HepG2 (cell line): ENCODE data around the gene MIPEP. TPM values are rescaled to one million over a fixed set of nuclear protein-coding genes. Genes with fewer than 3 reads are reported as not detected.

ENCODE experiments used
- ATAC-seq: fragments of 200-7000 bp; cut with Tn5 transposase; 3 replicates; pipeline ENCODE4 v1.9.1; 2020; ENCODE audit warnings: mild to moderate bottlenecking, moderate library complexity
- BruUV-seq: library from RNA; stranded (reverse); fragments of 400-500 nt; replicated peaks from 2 replicates; lab custom pipeline; 2021; lab: Mats Ljungman, UMichigan
- CTCF ChIA-PET: fragments of 300-600 bp; formaldehyde crosslinking; extraction: SDS; loops from one replicate; lab custom pipeline; 2021; ENCODE audit warnings: low total read pairs, inconsistent platforms, low intra/inter-chr PET ratio; lab: Yijun Ruan, JAX
- POLR2A ChIA-PET: fragments of 350-600 bp; sonication (Branson Sonifier 250); formaldehyde crosslinking; loops from one replicate; lab custom pipeline; 2020; ENCODE audit warnings: antibody characterized with exemption, inconsistent platforms; lab: Yijun Ruan, JAX
- DNase-seq: peaks from one replicate; pipeline ENCODE4 v3.0.0-alpha.2; 2015; ENCODE audit warnings: low spot score
- FAIRE-seq: peaks from 3 replicates; lab custom pipeline; 2011; peaks lifted over from hg19 to GRCh38; lab: Jason Lieb, UNC
- H2AFZ ChIP-seq: one replicate; pipeline ENCODE4 v1.6.1; 2011; ENCODE audit warnings: low read length, inconsistent platforms
- H3K27ac ChIP-seq: fragments of 300-600 bp; 3 replicates; pipeline ENCODE4 v1.8.0; 2011; ENCODE audit warnings: mixed run types, mild to moderate bottlenecking, mixed read lengths, low read length, inconsistent platforms; ENCODE audit not compliant: insufficient read depth; ENCODE audit errors: extremely low read length
- H3K27me3 ChIP-seq, 2 experiments: fragments of 200-600 bp in 1 of 2; 2 replicates in 1 of 2; 3 replicates in 1 of 2; pipeline versions ENCODE4 v1.6.0 to v1.8.0; 2011; ENCODE audit warnings: low read length in 2 of 2, mild to moderate bottlenecking in 2 of 2, moderate library complexity in 2 of 2, inconsistent platforms in 1 of 2; ENCODE audit not compliant: insufficient read depth in 2 of 2, control insufficient read depth in 1 of 2
- H3K36me3 ChIP-seq, 2 experiments: fragments of 200-600 bp in 1 of 2; replicated peaks in 1 of 2; 2 replicates in 1 of 2; 3 replicates in 1 of 2; pipeline versions ENCODE4 v1.5.1 to v1.8.0; 2011; ENCODE audit warnings: low read length in 2 of 2, inconsistent platforms in 1 of 2; ENCODE audit not compliant: insufficient read depth in 2 of 2, control insufficient read depth in 1 of 2
- H3K4me1 ChIP-seq: 2 replicates; pipeline ENCODE4 v1.5.1; 2012; ENCODE audit warnings: low read length, inconsistent platforms; ENCODE audit not compliant: insufficient read depth
- H3K4me2 ChIP-seq: 2 replicates; pipeline ENCODE4 v1.6.0; 2011; ENCODE audit warnings: low read depth, low read length, inconsistent platforms
- H3K4me3 ChIP-seq, 3 experiments: fragments of 200-600 bp in 1 of 3; sonication (generic), shearing (Covaris generic) in 1 of 3; replicated peaks in 1 of 3; 2 replicates each; pipeline ENCODE4 v1.5.1; 2011 to 2016; ENCODE audit warnings: low read length in 3 of 3, inconsistent platforms in 2 of 3, low read depth in 2 of 3, mild to moderate bottlenecking in 2 of 3, control low read depth in 1 of 3, mixed read lengths in 1 of 3; ENCODE audit not compliant: insufficient read depth in 1 of 3
- H3K79me2 ChIP-seq: one replicate; pipeline ENCODE4 v1.6.1; 2011; ENCODE audit warnings: low read length, inconsistent platforms; ENCODE audit not compliant: insufficient read depth
- H3K9ac ChIP-seq: 2 replicates; pipeline ENCODE4 v1.6.0; 2011; ENCODE audit warnings: mild to moderate bottlenecking, low read depth, low read length, inconsistent platforms; ENCODE audit not compliant: insufficient read depth
- H3K9me3 ChIP-seq: 2 replicates; pipeline ENCODE4 v1.5.1; 2012; ENCODE audit warnings: mild to moderate bottlenecking, low read length
- H4K20me1 ChIP-seq: 2 replicates; pipeline ENCODE4 v1.6.0; 2011; ENCODE audit warnings: inconsistent platforms, mild to moderate bottlenecking, low read length, moderate library complexity; ENCODE audit not compliant: insufficient read depth
- BORCS8-MEF2B ChIP-seq: sonication (generic); formaldehyde crosslinking; IDR thresholded peaks from 2 replicates; pipeline ENCODE4 v1.8.0; 2022; ENCODE audit warnings: mild to moderate bottlenecking, missing genetic modification reagents
- GZF1 ChIP-seq: sonication (generic); formaldehyde crosslinking; IDR thresholded peaks from 2 replicates; pipeline ENCODE4 v1.5.1; 2020; ENCODE audit warnings: mild to moderate bottlenecking, missing genetic modification reagents
- NR2F6 ChIP-seq, 2 experiments: IDR thresholded peaks; 2 replicates each; pipeline ENCODE4 v1.6.1; 2016; ENCODE audit warnings: antibody characterized with exemption in 1 of 2, mild to moderate bottlenecking in 1 of 2
- RBAK ChIP-seq: sonication (generic); formaldehyde crosslinking; IDR thresholded peaks from 2 replicates; pipeline ENCODE4 v1.5.1; 2020; ENCODE audit warnings: mild to moderate bottlenecking, missing genetic modification reagents
- ZFP1 ChIP-seq: IDR thresholded peaks from 2 replicates; pipeline ENCODE4 v1.6.1; 2016
- ZNF570 ChIP-seq: sonication (generic); formaldehyde crosslinking; IDR thresholded peaks from 2 replicates; pipeline ENCODE4 v1.4.0; 2020; ENCODE audit warnings: mild to moderate bottlenecking, missing genetic modification reagents, borderline replicate concordance
- WGBS: methylation state at CpG from one replicate; pipeline ENCODE4 v1.1.6; 2017; ENCODE audit warnings: low lambda C conversion rate; 5-methylcytosine and 5-hydroxymethylcytosine counted together
- in situ Hi-C: cut with HindIII; loops from 2 replicates; pipeline ENCODE4 v1.10.0; 2017; ENCODE audit warnings: low pct_unique_long_range_greater_than_20kb; ENCODE audit not compliant: extremely low pct_ligation_motif_present
- intact Hi-C: fragments of 100-400 bp; cut with micrococcal nuclease; formaldehyde crosslinking; loops from one replicate; pipeline ENCODE4 v1.10.0; 2022; ENCODE audit not compliant: unreplicated experiment
- polyA plus RNA-seq, 8 experiments: library from polyadenylated mRNA; depleted of rRNA in 3 of 8; stranded (reverse) in 7 of 8; unstranded in 1 of 8; fragments of >200 nt; fragmentation: Illumina TruSeq in 4 of 8; extraction: Trizol in 4 of 8; gene quantifications; 2 replicates each; pipeline versions ENCODE4 v1.2.1 to v1.2.3, GENCODE V29; 2011 to 2016; ENCODE audit warnings: low read depth in 4 of 8, missing spikeins in 1 of 8, mixed read lengths in 1 of 8; ENCODE audit not compliant: insufficient read depth in 1 of 8
- total RNA-seq, 5 experiments: library from RNA; depleted of rRNA; stranded (reverse); fragments of >200 nt; fragmentation: Illumina TruSeq; extraction: Trizol; gene quantifications; 2 replicates each; pipeline ENCODE4 v1.2.3, GENCODE V29; 2016; ENCODE audit warnings: low read depth in 1 of 5
- TF ChIP-seq, protein P1 (sequence below), 2 experiments: sonication (generic) in 1 of 2; formaldehyde crosslinking in 1 of 2; IDR thresholded peaks; 2 replicates each; pipeline versions ENCODE4 v1.4.0 to v1.6.1; 2016 to 2020; ENCODE audit warnings: borderline replicate concordance in 1 of 2, low read depth in 1 of 2, mild to moderate bottlenecking in 1 of 2, missing genetic modification reagents in 1 of 2
- TF ChIP-seq, protein P2 (sequence below): sonication (generic); formaldehyde crosslinking; IDR thresholded peaks from 2 replicates; pipeline ENCODE4 v1.8.0; 2022; ENCODE audit warnings: mild to moderate bottlenecking, missing genetic modification reagents
- TF ChIP-seq, protein P3 (sequence below): sonication (generic); formaldehyde crosslinking; IDR thresholded peaks from 2 replicates; pipeline ENCODE4 v1.4.0; 2020; ENCODE audit warnings: missing genetic modification reagents, low read depth, mild to moderate bottlenecking, borderline replicate concordance

The MIPEP gene
- total and polyA plus RNA-seq, 2 of the 13 experiments (the other 11 are each of a cell fraction or from before 2014, with no cell fraction given): 9.3 to 24.1 TPM

DNA sequence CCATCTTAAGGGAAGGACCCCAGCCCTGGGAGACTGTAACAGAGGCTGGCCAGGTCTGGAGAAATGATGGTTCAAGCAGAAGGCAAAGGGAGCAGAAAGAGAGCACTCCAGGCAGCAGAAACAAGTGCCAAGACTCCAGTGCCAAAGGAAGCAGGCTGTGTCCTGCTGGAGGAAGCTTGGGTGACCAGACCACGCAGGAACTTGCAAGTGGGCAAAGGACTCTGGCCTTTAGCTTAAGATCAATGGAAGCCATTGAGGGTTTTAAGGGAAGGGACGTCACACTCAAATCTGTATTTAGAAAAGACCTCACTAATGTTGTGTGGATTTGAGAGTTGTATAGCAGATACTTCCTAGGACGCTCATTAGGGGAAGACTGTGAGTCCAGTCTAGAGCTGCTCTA, 95.5 kb downstream of the MIPEP start:
- no peak overlapping the region for H3K4me3 ChIP-seq
- H3K4me1 ChIP-seq: peaks cover 10% of the 10 kb centered on the region
- no peaks in the 10 kb centered on the region for H3K36me3 ChIP-seq
- no TSS peak for BruUV-seq
- 94% methylated on average over 3 of the region's 3 CpGs for WGBS
- TF ChIP-seq, protein P1, sequence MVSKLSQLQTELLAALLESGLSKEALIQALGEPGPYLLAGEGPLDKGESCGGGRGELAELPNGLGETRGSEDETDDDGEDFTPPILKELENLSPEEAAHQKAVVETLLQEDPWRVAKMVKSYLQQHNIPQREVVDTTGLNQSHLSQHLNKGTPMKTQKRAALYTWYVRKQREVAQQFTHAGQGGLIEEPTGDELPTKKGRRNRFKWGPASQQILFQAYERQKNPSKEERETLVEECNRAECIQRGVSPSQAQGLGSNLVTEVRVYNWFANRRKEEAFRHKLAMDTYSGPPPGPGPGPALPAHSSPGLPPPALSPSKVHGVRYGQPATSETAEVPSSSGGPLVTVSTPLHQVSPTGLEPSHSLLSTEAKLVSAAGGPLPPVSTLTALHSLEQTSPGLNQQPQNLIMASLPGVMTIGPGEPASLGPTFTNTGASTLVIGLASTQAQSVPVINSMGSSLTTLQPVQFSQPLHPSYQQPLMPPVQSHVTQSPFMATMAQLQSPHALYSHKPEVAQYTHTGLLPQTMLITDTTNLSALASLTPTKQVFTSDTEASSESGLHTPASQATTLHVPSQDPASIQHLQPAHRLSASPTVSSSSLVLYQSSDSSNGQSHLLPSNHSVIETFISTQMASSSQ (IDR thresholded peaks at IDR 0.05; ENCODE audit: low read depth): no peak
- TF ChIP-seq, protein P1 (CRISPR knock-in tag; IDR thresholded peaks at IDR 0.05; ENCODE audit: borderline replicate concordance): no peak
- no peak for TF ChIP-seq ZNF570 (CRISPR knock-in tag)
- no peak for TF ChIP-seq ZFP1 (CRISPR knock-in tag)
- TF ChIP-seq RBAK (CRISPR knock-in tag): no peak
- TF ChIP-seq, protein P2, sequence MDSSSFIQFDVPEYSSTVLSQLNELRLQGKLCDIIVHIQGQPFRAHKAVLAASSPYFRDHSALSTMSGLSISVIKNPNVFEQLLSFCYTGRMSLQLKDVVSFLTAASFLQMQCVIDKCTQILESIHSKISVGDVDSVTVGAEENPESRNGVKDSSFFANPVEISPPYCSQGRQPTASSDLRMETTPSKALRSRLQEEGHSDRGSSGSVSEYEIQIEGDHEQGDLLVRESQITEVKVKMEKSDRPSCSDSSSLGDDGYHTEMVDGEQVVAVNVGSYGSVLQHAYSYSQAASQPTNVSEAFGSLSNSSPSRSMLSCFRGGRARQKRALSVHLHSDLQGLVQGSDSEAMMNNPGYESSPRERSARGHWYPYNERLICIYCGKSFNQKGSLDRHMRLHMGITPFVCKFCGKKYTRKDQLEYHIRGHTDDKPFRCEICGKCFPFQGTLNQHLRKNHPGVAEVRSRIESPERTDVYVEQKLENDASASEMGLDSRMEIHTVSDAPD (CRISPR knock-in tag): no peak
- TF ChIP-seq GZF1 (CRISPR knock-in tag): no peak
- TF ChIP-seq BORCS8-MEF2B (CRISPR knock-in tag): no peak
- TF ChIP-seq, protein P3, sequence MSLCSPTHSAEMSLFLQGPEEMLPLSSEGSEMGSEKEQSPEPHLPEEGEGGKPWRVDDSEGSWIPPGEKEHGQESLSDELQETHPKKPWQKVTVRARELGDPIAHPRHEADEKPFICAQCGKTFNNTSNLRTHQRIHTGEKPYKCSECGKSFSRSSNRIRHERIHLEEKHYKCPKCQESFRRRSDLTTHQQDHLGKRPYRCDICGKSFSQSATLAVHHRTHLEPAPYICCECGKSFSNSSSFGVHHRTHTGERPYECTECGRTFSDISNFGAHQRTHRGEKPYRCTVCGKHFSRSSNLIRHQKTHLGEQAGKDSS (CRISPR knock-in tag): no peak
- TF ChIP-seq NR2F6 (IDR thresholded peaks at IDR 0.05): no peak
- no peak for TF ChIP-seq NR2F6 (CRISPR knock-in tag; IDR thresholded peaks at IDR 0.05)
- FAIRE-seq (no peak), DNase-seq (no peak), ATAC-seq (no peak)
- no peaks in the 10 kb centered on the region for H3K27me3 ChIP-seq
- ChIA-PET CTCF (no interaction called here), POLR2A (no interaction called here)
- in situ Hi-C loops (no loop called here), intact Hi-C loops (no loop called here)
- no peaks in the 10 kb centered on the region for H4K20me1 ChIP-seq
- no peak overlapping the region for H3K9ac ChIP-seq
- no peak overlapping the region for H2AFZ ChIP-seq
- H3K79me2 ChIP-seq: no peaks in the 10 kb centered on the region
- no peak overlapping the region for H3K4me2 ChIP-seq
- no peak overlapping the region for H3K27ac ChIP-seq
- no peaks in the 10 kb centered on the region for H3K9me3 ChIP-seq
